ENCODE data around the gene FAM151B.

The FAM151B gene, protein sequence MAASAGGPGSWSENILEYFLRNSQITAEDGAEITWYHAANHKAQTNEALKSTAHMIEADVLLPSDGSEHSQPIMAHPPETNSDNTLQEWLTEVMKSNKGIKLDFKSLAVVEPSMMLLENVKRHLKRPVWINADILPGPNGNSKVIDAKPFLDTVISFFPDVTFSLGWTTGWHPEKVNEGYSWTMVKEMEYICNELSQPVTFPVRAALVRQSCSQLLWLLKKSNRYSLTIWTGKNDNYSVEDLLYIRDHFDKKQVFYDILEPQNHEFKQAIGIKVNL
- long read RNA-seq, partial matches to known transcripts = 0 of 2 reads
- long read RNA-seq, other reads (novel, unspliced or antisense) = 2 of 2 reads

DNA sequence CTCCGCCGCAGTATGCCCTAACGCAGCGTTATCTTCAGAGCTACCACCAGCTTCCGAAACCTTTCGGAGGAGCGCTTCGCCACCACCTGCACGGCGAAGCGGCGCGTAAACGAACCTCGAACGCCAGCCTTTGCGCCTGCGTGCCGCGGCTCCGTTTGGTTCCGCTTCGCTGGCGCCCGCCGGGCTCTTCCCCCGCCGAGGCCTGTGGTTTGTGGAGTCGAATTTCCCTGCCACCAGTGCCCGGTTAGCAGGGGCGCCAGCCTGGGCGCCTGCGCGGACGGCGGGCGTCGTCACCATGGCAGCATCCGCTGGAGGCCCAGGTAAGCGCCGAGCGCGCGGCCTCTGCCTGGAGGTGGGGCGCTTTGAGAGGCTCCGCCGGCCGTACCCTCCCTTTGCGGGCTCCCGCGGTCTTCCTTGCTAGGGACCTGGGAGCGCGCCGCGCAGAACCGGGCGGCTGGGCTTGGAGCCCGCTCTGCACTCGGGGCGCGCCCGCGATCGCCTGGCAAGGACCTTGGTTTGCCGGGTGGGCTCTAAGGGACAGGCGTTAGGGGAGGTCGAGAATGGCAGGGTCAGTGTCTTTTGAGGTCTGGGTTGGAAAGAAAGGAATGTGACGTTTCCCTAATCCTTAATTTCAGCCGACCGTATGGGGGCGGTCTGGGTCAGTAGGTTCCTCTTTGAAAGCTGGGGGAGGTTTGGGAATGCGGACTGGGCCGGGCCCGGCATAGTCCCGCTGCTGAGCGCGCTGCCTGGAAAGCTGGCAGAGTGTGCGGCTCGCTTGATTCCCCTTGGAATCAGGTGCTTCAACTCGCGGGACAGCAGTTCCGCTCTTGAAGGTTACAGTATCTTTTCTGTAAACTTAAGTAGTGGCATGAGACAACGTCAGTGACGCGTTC lies at the start of gene FAM151B:
TSS of gene FAM151B (plus strand) at position 272 of the 893 bp plus-strand sequence. CDS start at position 296, 24 bp downstream.
- DNase-seq (ENCODE audit: low read depth in 1 of 2, low spot score in 1 of 2) = peak; percentile 44 to 77
- Histone ChIP-seq H3K4me3 (replicated peaks; ENCODE audit: insufficient read depth, low read length) (peak within 1 kb of the TSS; percentile 53), H3K27ac (replicated peaks) (peak within 1 kb of the TSS; percentile 51), H3K27me3 (ENCODE audit: insufficient read depth, poor library complexity, severe bottlenecking) (no peaks in the 10 kb centered on the region)
- peak; percentile 19; the same call in 1 of the 2 replicates for TF ChIP-seq SPI1 (IDR thresholded peaks at IDR 0.05; ENCODE audit: borderline replicate concordance, low read depth)
- TF ChIP-seq, protein P1, sequence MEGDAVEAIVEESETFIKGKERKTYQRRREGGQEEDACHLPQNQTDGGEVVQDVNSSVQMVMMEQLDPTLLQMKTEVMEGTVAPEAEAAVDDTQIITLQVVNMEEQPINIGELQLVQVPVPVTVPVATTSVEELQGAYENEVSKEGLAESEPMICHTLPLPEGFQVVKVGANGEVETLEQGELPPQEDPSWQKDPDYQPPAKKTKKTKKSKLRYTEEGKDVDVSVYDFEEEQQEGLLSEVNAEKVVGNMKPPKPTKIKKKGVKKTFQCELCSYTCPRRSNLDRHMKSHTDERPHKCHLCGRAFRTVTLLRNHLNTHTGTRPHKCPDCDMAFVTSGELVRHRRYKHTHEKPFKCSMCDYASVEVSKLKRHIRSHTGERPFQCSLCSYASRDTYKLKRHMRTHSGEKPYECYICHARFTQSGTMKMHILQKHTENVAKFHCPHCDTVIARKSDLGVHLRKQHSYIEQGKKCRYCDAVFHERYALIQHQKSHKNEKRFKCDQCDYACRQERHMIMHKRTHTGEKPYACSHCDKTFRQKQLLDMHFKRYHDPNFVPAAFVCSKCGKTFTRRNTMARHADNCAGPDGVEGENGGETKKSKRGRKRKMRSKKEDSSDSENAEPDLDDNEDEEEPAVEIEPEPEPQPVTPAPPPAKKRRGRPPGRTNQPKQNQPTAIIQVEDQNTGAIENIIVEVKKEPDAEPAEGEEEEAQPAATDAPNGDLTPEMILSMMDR (IDR thresholded peaks at IDR 0.05; ENCODE audit: insufficient read depth, low read length) = no peak
- TF ChIP-seq, protein P2, sequence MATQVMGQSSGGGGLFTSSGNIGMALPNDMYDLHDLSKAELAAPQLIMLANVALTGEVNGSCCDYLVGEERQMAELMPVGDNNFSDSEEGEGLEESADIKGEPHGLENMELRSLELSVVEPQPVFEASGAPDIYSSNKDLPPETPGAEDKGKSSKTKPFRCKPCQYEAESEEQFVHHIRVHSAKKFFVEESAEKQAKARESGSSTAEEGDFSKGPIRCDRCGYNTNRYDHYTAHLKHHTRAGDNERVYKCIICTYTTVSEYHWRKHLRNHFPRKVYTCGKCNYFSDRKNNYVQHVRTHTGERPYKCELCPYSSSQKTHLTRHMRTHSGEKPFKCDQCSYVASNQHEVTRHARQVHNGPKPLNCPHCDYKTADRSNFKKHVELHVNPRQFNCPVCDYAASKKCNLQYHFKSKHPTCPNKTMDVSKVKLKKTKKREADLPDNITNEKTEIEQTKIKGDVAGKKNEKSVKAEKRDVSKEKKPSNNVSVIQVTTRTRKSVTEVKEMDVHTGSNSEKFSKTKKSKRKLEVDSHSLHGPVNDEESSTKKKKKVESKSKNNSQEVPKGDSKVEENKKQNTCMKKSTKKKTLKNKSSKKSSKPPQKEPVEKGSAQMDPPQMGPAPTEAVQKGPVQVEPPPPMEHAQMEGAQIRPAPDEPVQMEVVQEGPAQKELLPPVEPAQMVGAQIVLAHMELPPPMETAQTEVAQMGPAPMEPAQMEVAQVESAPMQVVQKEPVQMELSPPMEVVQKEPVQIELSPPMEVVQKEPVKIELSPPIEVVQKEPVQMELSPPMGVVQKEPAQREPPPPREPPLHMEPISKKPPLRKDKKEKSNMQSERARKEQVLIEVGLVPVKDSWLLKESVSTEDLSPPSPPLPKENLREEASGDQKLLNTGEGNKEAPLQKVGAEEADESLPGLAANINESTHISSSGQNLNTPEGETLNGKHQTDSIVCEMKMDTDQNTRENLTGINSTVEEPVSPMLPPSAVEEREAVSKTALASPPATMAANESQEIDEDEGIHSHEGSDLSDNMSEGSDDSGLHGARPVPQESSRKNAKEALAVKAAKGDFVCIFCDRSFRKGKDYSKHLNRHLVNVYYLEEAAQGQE (IDR thresholded peaks at IDR 0.05; ENCODE audit: insufficient replicate concordance, low read depth) = no peak
- TF ChIP-seq POLR2AphosphoS5 (IDR thresholded peaks at IDR 0.05; ENCODE audit: low read depth) = no peak

DNA sequence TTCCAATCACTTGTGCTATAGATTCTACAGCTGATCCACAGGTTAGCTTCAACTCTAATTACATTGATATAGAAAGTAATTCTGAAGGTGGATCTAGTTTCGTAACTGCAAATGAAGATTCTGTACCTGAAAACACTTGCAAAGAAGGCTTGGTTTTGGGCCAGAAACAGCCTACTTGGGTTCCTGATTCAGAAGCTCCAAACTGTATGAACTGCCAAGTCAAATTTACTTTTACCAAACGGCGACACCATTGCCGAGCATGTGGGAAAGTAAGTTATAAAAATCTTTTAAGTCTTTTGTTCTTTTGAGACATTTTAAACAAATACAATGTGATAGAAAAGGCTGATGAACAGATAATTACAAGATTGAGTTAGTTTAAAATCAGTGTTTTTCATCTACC lies 49.2 kb upstream of the FAM151B start:
- Histone ChIP-seq H3K27me3 (ENCODE audit: insufficient read depth, poor library complexity, severe bottlenecking) (no peaks in the 10 kb centered on the region), H3K27ac (replicated peaks) (no peak overlapping the region), H3K4me3 (replicated peaks; ENCODE audit: insufficient read depth, low read length) (no peak overlapping the region)
- TF ChIP-seq, protein P1 (IDR thresholded peaks at IDR 0.05; ENCODE audit: insufficient read depth, low read length) = no peak
- TF ChIP-seq GABPA (IDR thresholded peaks at IDR 0.05; ENCODE audit: low read depth) (no peak), POLR2AphosphoS5 (IDR thresholded peaks at IDR 0.05; ENCODE audit: low read depth) (no peak), SPI1 (IDR thresholded peaks at IDR 0.05; ENCODE audit: borderline replicate concordance, low read depth) (no peak)
- TF ChIP-seq, protein P2 (IDR thresholded peaks at IDR 0.05; ENCODE audit: insufficient replicate concordance, low read depth) = no peak
- DNase-seq (ENCODE audit: low read depth in 1 of 2, low spot score in 1 of 2) = no peak

DNA sequence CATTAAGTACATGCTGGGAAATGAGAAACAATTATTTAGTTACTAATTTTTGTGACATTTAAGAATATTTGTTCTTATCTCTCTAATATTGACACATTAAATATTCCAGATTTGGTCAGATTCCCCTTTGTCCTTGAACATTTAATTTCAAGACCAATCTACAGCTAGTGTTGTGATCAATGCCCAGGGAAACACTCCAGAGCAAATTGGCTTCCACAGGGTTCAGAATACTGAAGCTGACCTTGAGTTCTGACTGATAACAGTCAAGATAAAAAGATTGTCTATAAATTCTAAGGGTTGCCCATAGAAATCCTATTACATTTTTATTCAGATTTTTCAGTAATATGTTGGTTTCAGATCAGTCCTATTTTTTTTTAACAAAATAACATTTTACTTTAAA lies 48.7 kb upstream of the FAM151B start:
- no peak for DNase-seq (ENCODE audit: low read depth in 1 of 2, low spot score in 1 of 2)
- no peaks in the 10 kb centered on the region for H3K27me3 ChIP-seq (ENCODE audit: insufficient read depth, poor library complexity, severe bottlenecking)
- TF ChIP-seq, protein P2 (IDR thresholded peaks at IDR 0.05; ENCODE audit: insufficient replicate concordance, low read depth) = no peak
- TF ChIP-seq SPI1 (IDR thresholded peaks at IDR 0.05; ENCODE audit: borderline replicate concordance, low read depth) (no peak), POLR2AphosphoS5 (IDR thresholded peaks at IDR 0.05; ENCODE audit: low read depth) (no peak), GABPA (IDR thresholded peaks at IDR 0.05; ENCODE audit: low read depth) (no peak)
- TF ChIP-seq, protein P1 (IDR thresholded peaks at IDR 0.05; ENCODE audit: insufficient read depth, low read length) = no peak
- H3K27ac ChIP-seq (replicated peaks) = no peak overlapping the region
- H3K4me3 ChIP-seq (replicated peaks; ENCODE audit: insufficient read depth, low read length) = no peak overlapping the region
